Motor neuron (in vitro differentiated cells): ENCODE data around the gene SLC22A31. TPM values are rescaled to one million over a fixed set of nuclear protein-coding genes. Genes with fewer than 3 reads are reported as not detected.

Experiments used
- ATAC-seq, 8 experiments: fragments of 200-7000 bp; cut with Tn5 transposase; replicated peaks in 6 of 8; 2 replicates each; pipeline ENCODE4 v1.8.0; 2021; ENCODE audit warnings: mild to moderate bottlenecking in 8 of 8, moderate library complexity in 8 of 8
- H3K27ac ChIP-seq, 2 donors: fragments of 250-450 bp; sonication (Bioruptor Pico); 2 replicates each; pipeline ENCODE4 v1.9.0; 2021; ENCODE audit warnings: antibody characterized with exemption in 2 of 2, mild to moderate bottlenecking in 2 of 2, moderate library complexity in 1 of 2
- H3K4me1 ChIP-seq, 2 donors: fragments of 250-450 bp; sonication (Bioruptor Pico); replicated peaks in 1 of 2; 2 replicates each; pipeline ENCODE4 v1.6.1; 2021; ENCODE audit warnings: antibody characterized with exemption in 2 of 2, mild to moderate bottlenecking in 2 of 2, moderate library complexity in 1 of 2
- H3K4me3 ChIP-seq, 5 donors: fragments of 250-450 bp; sonication (Bioruptor Pico); 2 replicates each; pipeline ENCODE4 v1.9.0; 2021; ENCODE audit warnings: antibody characterized with exemption in 5 of 5, mild to moderate bottlenecking in 5 of 5, moderate library complexity in 4 of 5
- WGBS, 10 experiments: fragments of 450-650 bp; shearing (Covaris generic); methylation state at CpG; one replicate each; pipeline ENCODE4 v1.0.0; 2022; 5-methylcytosine and 5-hydroxymethylcytosine counted together
- in situ Hi-C, 9 experiments: fragments of 400-800 bp; cut with MboI; loops; one replicate each; pipeline ENCODE4 v1.15.0; 2021; ENCODE audit warnings: low sequenced_read_pairs in 9 of 9, low pct_unique_long_range_greater_than_20kb in 2 of 9; ENCODE audit not compliant: unreplicated experiment in 9 of 9
- total RNA-seq, 8 experiments: library from RNA; unstranded; fragments of 300-600 nt; gene quantifications; 2 replicates each; pipeline versions ENCODE4 v1.2.3 to v1.2.4, GENCODE V29; 2022

Gene SLC22A31
- total RNA-seq, 8 experiments from 2014 or later, result 0.15 to 1.3 (median 0.71) TPM; not detected in 3

GRCh38 chr16:89161763-89162713 lies 38.3 kb downstream of the SLC22A31 start:
- H3K4me1 ChIP-seq, result peaks cover 44 to 52% of the 10 kb centered on the region in 2 donors
- 37 to 100% (median 81%) methylated on average over 1 to 16 of the region's 40 CpGs; no CpG with 5 or more reads in 2 of the 10 experiments for WGBS, 10 experiments
- H3K27ac ChIP-seq, result peak overlapping the region in 1 of 2 donors; percentile 24
- peak in 5 of 8 experiments; percentile 33 to 69 (median 48) for ATAC-seq
- in situ Hi-C loops, result loop anchor here in 3 of 9 experiments (25.0 kb wide), 3 partner anchors 225 to 425 kb away; partner anchors contain the start of genes APRT (in 1 of the 3) and CDT1 (in 1 of the 3)
- H3K4me3 ChIP-seq, result no peak overlapping the region

DNA sequence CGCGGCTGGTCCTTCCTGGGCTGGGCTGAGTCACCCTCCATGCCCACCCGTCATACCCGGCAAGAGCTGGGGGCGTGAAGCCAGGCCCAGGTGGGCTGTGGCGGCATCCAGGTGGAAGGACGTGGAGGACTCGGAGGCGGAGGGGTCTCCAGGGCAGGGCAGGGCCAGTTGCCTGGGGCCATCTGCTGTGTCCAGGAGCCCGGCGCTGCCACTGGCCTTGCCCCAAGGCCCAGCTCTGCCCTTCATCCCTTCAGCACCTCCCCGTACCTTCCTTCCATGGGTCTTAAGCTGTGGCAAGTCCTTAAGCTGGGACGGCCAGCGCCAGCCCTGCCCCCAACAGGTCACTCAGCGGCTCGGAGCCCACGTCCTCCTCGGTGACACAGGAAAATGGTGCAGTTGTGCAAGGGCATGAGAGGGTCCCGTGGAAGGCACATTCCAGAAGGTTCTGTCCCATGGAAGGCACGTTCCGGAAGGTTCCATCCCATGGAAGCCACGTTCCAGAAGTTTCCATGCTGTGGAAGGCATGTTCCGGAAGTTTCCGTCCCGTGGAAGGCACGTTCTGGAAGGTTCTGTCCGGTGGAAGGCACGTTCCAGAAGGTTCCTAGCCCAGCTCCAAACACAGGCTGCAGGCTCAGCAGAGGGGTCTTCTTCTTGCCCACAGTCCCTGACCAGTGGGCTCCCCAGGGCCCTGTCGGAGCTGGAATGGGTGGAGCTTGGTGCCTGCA lies 39.2 kb downstream of the SLC22A31 start:
- ATAC-seq, result no peak
- Histone ChIP-seq H3K27ac (peak overlapping the region in 1 of 2 donors; percentile 24), H3K4me3 (no peak overlapping the region), H3K4me1 (peaks cover 42 to 48% of the 10 kb centered on the region in 2 donors)
- in situ Hi-C loops, result loop anchor here in 3 of 9 experiments (25.0 kb wide), 3 partner anchors 224 to 424 kb away; partner anchors contain the start of genes APRT (in 1 of the 3) and CDT1 (in 1 of the 3)
- 0 to 100% (median 90%) methylated on average over 2 to 12 of the region's 29 CpGs; no CpG with 5 or more reads in 1 of the 10 experiments for WGBS, 10 experiments

GRCh38 chr16:89159850-89160354 lies 40.4 kb downstream of the SLC22A31 start:
- WGBS, 10 experiments, result 67 to 100% (median 80%) methylated on average over 1 to 2 of the region's 20 CpGs; no CpG with 5 or more reads in 5 of the 10 experiments
- ATAC-seq, result no peak

DNA sequence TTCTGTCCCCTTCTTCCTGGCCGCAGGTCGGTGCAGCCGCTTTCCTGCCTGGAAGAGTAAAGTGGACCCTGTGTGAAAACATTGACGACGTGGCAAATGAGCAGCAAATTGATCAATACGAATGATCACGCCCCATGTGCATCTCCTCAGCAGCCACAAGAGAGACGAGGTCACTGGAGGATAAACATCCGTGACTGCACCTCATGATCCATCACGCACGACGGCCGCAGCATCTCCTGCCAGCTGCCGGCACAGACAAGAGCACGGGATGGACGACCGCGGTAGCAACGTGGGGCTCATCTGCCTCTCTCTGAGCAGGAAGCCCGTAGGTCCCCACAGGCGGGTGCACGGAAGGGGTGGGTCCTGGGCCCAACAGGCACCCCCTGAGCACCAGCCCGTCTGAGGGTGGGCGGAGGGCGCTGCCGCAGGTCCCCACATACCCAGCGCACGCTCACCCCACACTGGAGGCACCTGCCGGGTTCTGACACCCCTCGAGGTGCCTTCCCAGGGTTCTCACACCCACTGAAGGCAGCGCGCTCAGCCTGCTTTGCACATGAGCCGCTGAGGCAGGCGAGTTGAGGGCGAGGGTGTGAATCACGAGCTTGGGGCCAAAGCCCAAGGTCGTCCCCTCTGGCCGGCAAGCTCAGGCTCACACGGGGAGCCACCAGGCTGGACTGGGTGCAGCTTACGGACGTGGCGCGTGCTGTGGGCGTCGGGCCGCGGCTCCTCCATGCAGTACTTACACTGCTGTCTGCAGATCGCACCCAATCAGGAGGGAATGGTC lies 41.1 kb downstream of the SLC22A31 start:
- WGBS, 10 experiments, result 20 to 80% (median 74%) methylated on average over 1 to 13 of the region's 48 CpGs; no CpG with 5 or more reads in 3 of the 10 experiments
- peak overlapping the region; percentile 49 to 89 for H3K27ac ChIP-seq
- in situ Hi-C loops, result loop anchor here in 3 of 9 experiments (25.0 kb wide), 3 partner anchors 222 to 422 kb away; partner anchors contain the start of genes APRT (in 1 of the 3) and CDT1 (in 1 of the 3)
- no peak overlapping the region for H3K4me3 ChIP-seq
- peaks cover 28 to 34% of the 10 kb centered on the region in 2 donors for H3K4me1 ChIP-seq
- ATAC-seq, result peak in 5 of 8 experiments; percentile 35 to 64 (median 64)

More at GRCh38 chr16:89159850-89160354, 40.4 kb downstream of the SLC22A31 start:
- Histone ChIP-seq H3K27ac (peak overlapping the region in 1 of 2 donors; percentile 89), H3K4me3 (no peak overlapping the region), H3K4me1 (peaks cover 35 to 41% of the 10 kb centered on the region in 2 donors)
- in situ Hi-C loops, result loop anchor here in 3 of 9 experiments (25.0 kb wide), 3 partner anchors 223 to 423 kb away; partner anchors contain the start of genes APRT (in 1 of the 3) and CDT1 (in 1 of the 3)

- in situ Hi-C loops, result loop anchor here in 3 of 9 experiments (25.0 kb wide), 3 partner anchors 220 to 420 kb away; partner anchors contain the start of genes APRT (in 1 of the 3) and CDT1 (in 1 of the 3)
- Histone ChIP-seq H3K4me1 (peaks cover 24 to 25% of the 10 kb centered on the region in 2 donors), H3K27ac (no peak overlapping the region), H3K4me3 (no peak overlapping the region)
- 80 to 100% (median 85%) methylated on average over 1 to 4 of the region's 12 CpGs; no CpG with 5 or more reads in 7 of the 10 experiments for WGBS, 10 experiments
- no peak for ATAC-seq
Measured at GRCh38 chr16:89157778-89158177, 42.6 kb downstream of the SLC22A31 start.

DNA sequence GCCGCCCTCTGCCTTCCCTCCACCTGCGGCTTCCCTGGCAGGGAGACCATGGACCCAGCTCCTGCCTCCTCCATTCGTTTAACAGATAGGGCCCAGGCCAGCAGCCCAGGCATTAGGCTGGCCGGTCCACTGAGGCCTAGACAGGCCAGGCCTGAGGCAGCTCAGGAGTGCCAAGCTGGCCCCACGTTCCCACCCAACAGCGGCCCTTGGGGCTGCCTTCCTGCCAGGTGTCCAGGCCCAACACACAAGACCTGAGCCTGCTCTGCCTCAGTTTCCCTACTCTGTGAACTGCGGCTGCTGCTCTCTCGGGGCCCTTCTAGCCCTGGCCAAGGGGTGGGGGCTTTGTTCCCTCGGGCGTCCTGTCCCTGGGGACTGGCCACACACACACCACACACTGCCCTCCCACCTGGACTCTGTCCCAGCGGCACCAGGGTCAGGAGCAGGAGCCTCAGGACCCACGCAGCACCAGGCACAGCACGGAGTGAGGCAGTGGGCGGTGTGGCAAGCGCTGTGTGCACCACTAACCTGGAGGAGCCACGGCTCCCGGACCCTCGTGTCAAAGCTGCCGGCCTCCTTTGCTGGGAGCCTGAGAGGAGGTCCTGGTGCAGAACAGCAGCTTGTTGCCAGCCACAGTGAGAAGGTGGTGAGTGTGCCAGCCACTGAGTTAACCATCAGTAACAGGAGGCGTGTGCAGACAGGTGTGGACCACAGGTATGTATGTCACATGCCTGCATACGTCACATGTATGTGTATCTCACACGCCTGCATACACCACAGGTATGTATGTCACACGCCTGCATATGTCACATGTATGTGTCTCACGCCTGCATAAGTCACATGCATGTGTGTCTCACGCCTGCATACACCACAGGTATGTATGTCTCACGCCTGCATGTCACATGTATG lies 43.3 kb downstream of the SLC22A31 start:
- in situ Hi-C loops, result loop anchor here in 3 of 9 experiments (25.0 kb wide), 3 partner anchors 220 to 420 kb away; partner anchors contain the start of genes APRT (in 1 of the 3) and CDT1 (in 1 of the 3)
- WGBS, 10 experiments, result 40 to 100% (median 77%) methylated on average over 1 to 12 of the region's 26 CpGs; no CpG with 5 or more reads in 4 of the 10 experiments
- peaks cover 17 to 21% of the 10 kb centered on the region in 2 donors for H3K4me1 ChIP-seq
- H3K4me3 ChIP-seq, result no peak overlapping the region
- peak in 1 of 8 experiments; percentile 18 for ATAC-seq
- H3K27ac ChIP-seq, result no peak overlapping the region

GRCh38 chr16:89155851-89156739 lies 44.2 kb downstream of the SLC22A31 start:
- WGBS, 10 experiments, result 25 to 100% (median 80%) methylated on average over 1 to 10 of the region's 24 CpGs; no CpG with 5 or more reads in 3 of the 10 experiments

GRCh38 chr16:89155184-89155679 lies 45.1 kb downstream of the SLC22A31 start:
- ATAC-seq, result peak in 6 of 8 experiments; percentile 6 to 69 (median 32)
- WGBS, 10 experiments, result 0 to 100% (median 44%) methylated on average over 1 to 9 of the region's 19 CpGs; no CpG with 5 or more reads in 4 of the 10 experiments
- Histone ChIP-seq H3K4me3 (no peak overlapping the region), H3K27ac (no peak overlapping the region), H3K4me1 (peaks cover 12 to 15% of the 10 kb centered on the region in 2 donors)
- in situ Hi-C loops, result loop anchor here in 3 of 9 experiments (25.0 kb wide), 3 partner anchors 218 to 418 kb away; partner anchors contain the start of genes APRT (in 1 of the 3) and CDT1 (in 1 of the 3)

More at GRCh38 chr16:89155851-89156739, 44.2 kb downstream of the SLC22A31 start:
- peak in 1 of 8 experiments; percentile 7 for ATAC-seq
- in situ Hi-C loops, result loop anchor here in 3 of 9 experiments (25.0 kb wide), 3 partner anchors 219 to 419 kb away; partner anchors contain the start of genes APRT (in 1 of the 3) and CDT1 (in 1 of the 3)
- H3K4me1 ChIP-seq, result peaks cover 12 to 15% of the 10 kb centered on the region in 2 donors
- no peak overlapping the region for H3K4me3 ChIP-seq
- no peak overlapping the region for H3K27ac ChIP-seq

DNA sequence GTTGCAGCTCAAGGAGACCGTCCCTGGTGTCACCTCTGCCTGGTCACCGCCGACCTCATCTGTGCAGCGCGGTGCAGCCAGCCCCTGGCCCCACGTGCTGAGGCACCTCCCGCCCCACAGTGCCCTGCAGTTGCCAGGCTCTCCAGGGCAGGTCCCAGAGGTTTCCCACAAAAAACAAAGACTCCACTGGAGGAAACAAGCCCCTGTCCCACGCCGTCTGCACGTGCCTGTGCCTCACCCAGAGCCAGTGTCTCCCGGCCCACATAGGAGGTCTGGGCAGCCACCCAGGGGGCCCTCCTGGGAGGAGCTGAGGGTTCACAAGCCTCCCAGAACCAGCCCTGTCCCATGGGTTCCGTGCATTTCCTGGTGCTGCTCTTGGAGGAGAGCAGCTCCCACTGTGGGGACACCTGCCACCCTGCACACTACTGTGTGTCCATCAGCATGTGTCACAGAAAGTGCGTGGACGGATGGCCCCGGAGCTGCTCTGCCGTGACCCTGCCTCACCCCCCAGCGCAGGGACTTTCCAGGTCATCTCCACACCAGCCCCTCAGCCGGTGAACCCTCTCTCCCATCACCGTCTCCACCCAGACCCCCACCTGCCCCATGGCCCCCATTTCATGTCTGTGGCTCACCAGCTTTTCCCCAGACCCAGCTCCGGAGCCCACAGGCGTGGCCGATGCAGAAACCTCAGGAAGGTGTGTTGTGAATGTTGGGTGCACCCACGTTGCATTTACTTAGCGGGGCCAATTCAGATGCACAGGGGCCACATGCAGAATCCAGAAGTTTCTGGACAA lies 45.8 kb downstream of the SLC22A31 start:
- peaks cover 10% of the 10 kb centered on the region in 2 donors for H3K4me1 ChIP-seq
- H3K27ac ChIP-seq, result no peak overlapping the region
- peak in 1 of 8 experiments; percentile 10 for ATAC-seq
- WGBS, 10 experiments, result 60 to 81% (median 65%) methylated on average over 1 to 10 of the region's 24 CpGs; no CpG with 5 or more reads in 7 of the 10 experiments
- in situ Hi-C loops, result loop anchor here in 3 of 9 experiments (25.0 kb wide), 3 partner anchors 217 to 417 kb away; partner anchors contain the start of genes APRT (in 1 of the 3) and CDT1 (in 1 of the 3)
- H3K4me3 ChIP-seq, result no peak overlapping the region
